ENCODE results near the gene PKLR. TPM values are rescaled to one million over a fixed set of nuclear protein-coding genes. Genes with fewer than 3 reads are reported as not detected.
"Not testable (repeated sequence)": the region's sequence is repeated elsewhere in the genome, so short reads cannot be mapped to it uniquely, and the experiment has no call there.

The PKLR gene
- total RNA-seq, 2 experiments from 2014 or later = not detected

GRCh38 chr1:155307247-155307740 lies 6.1 kb upstream of the PKLR start:
- peak overlapping the region; percentile 99 for H3K27ac Mint-ChIP-seq
- H3K4me1 Mint-ChIP-seq = peaks cover 20% of the 10 kb centered on the region
- DNase-seq (no peak), ATAC-seq (ENCODE audit: low read depth) (no peak)
- no peaks in the 10 kb centered on the region for H3K9me3 Mint-ChIP-seq
- peaks cover 15% of the 10 kb centered on the region for H3K36me3 Mint-ChIP-seq
- H3K4me3 Mint-ChIP-seq = peak overlapping the region; percentile 33
- peaks cover 2% of the 10 kb centered on the region for H3K27me3 Mint-ChIP-seq
- POLR2A ChIA-PET = interaction anchor here (0.6 to 1.5 kb wide), 4 partner anchors 15 to 80 kb away, joined by 3 to 22 read pairs (median 3); partner anchors contain the start of gene RUSC1

DNA sequence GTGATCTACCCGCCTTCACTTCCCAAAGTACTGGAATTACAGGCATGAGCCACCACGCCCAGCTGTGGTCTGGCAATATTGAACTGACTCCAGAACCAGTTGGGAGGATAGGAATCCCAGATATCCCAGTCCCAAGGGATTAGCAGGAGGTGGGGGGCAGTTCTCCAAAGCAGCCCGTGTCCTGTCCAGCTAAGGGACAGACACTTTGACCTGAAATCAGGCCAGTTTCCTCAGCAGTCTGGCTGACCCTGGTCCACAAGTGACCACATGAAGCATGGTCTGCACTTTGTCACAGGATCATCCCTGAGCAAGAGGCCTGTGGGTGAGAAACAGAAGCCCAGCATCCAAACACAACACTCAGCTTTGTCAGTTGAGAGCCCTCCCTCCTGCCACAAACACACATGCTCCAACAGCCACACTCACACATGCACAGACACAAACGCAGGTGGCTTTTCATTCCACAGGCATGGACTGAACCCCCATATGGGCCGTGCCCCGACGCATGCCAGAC lies 4.7 kb upstream of the PKLR start:
- peaks cover 2% of the 10 kb centered on the region for H3K27me3 Mint-ChIP-seq
- peaks cover 4% of the 10 kb centered on the region for H3K36me3 Mint-ChIP-seq
- DNase-seq (no peak), ATAC-seq (ENCODE audit: low read depth) (no peak)
- peaks cover 9% of the 10 kb centered on the region for H3K4me1 Mint-ChIP-seq
- no peak overlapping the region for H3K4me3 Mint-ChIP-seq
- H3K9me3 Mint-ChIP-seq = no peaks in the 10 kb centered on the region
- POLR2A ChIA-PET = interaction anchor here (1.1 kb wide), 1 partner anchor 33 kb away, joined by 3 read pairs; the partner anchor contains the start of gene CLK2
- peak overlapping the region; percentile 48 for H3K27ac Mint-ChIP-seq

- DNase-seq (no peak), ATAC-seq (ENCODE audit: low read depth) (no peak)
- Mint-ChIP-seq H3K4me3 (no peak overlapping the region), H3K9me3 (no peaks in the 10 kb centered on the region), H3K27me3 (peaks cover 2% of the 10 kb centered on the region), H3K27ac (no peak overlapping the region), H3K36me3 (no peaks in the 10 kb centered on the region), H3K4me1 (peaks cover 1% of the 10 kb centered on the region)
- POLR2A ChIA-PET = no interaction called here
These were observed 3.4 kb upstream of the PKLR start for GRCh38 chr1:155304558-155305063.

DNA sequence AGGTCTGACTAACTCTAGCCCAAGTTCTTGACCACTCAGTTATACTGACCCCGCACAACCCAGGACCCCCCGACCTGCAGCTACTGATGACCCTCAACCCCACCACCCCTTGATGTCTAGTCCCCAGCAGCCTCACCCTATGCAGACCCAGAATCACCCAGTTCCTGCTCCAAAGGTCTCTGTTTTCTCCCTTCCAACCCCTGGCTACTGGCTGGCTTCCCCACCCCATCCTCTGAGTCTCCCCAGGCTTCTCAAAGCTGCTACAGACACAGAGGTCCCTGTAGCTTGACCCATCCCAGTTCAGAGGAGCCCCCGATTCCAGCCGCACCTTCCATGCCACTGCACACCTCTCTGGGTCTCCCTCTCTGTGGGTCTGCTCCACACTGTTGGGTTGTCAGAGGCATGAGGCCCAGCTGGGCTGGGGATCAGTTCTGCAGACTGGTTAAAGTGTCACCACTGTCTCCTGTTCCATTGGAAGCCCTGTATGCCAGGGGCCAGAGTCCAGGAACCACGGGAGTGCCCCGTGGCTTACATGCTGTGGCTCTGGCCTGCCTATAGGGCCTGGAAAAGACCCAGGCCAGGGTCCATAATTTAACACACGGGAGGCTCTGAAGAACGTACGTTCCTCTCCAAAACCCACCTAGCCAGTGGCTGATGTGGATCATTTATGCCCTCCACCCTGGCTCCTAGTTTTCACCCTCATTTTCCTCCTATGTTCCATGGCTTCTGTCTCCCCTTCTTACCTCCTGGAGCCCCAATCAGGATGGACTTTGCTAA lies 497 bp downstream of the PKLR start:
- Mint-ChIP-seq H3K9me3 (no peaks in the 10 kb centered on the region), H3K36me3 (no peaks in the 10 kb centered on the region), H3K4me1 (peaks cover 3% of the 10 kb centered on the region), H3K27me3 (peaks cover 19% of the 10 kb centered on the region), H3K4me3 (no peak overlapping the region), H3K27ac (no peak overlapping the region)
- no peak for ATAC-seq (ENCODE audit: low read depth)
- POLR2A ChIA-PET = no interaction called here
- no peak for DNase-seq

DNA sequence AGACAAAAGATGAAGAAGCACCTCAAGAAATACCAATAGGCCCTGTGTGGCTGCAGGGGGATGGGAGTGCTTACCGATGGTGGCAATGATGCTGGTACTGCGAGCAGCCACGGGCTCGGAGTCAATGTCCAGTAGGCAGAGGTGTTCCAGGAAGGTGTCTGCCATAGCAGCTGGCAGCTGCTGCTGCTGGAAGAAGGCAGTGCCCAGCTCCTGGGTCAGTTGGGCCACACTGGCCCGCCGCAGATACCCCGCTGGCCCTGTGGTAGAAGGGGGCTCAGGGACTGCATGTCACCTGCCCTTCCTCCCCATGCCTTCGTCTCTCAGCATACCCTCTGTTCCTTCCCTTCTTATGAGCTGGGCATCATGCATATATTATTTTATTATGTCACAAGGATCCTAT lies 1.2 kb downstream of the PKLR start:
- ATAC-seq (ENCODE audit: low read depth) = no peak
- Mint-ChIP-seq H3K27me3 (peaks cover 22% of the 10 kb centered on the region), H3K9me3 (no peaks in the 10 kb centered on the region), H3K27ac (no peak overlapping the region), H3K36me3 (no peaks in the 10 kb centered on the region), H3K4me1 (peaks cover 5% of the 10 kb centered on the region), H3K4me3 (no peak overlapping the region)
- DNase-seq = no peak
- POLR2A ChIA-PET = no interaction called here

- ATAC-seq (ENCODE audit: low read depth) (no peak), DNase-seq (no peak)
- no peak overlapping the region for H3K27ac Mint-ChIP-seq
- POLR2A ChIA-PET = interaction anchor here (0.5 kb wide), 1 partner anchor 429 kb away, joined by 4 read pairs; no protein-coding TSS in a partner anchor
- no peak overlapping the region for H3K4me3 Mint-ChIP-seq
- H3K9me3 Mint-ChIP-seq = no peaks in the 10 kb centered on the region
- H3K36me3 Mint-ChIP-seq = peaks cover 2% of the 10 kb centered on the region
- peaks cover 46% of the 10 kb centered on the region for H3K27me3 Mint-ChIP-seq
- peaks cover 12% of the 10 kb centered on the region for H3K4me1 Mint-ChIP-seq
These were observed 3.9 kb downstream of the PKLR start for GRCh38 chr1:155297384-155297783.

GRCh38 chr1:155296661-155297060 lies 4.6 kb downstream of the PKLR start:
- Mint-ChIP-seq H3K4me3 (no peak overlapping the region), H3K9me3 (no peaks in the 10 kb centered on the region), H3K27ac (no peak overlapping the region), H3K4me1 (peaks cover 12% of the 10 kb centered on the region), H3K36me3 (peaks cover 2% of the 10 kb centered on the region), H3K27me3 (peaks cover 51% of the 10 kb centered on the region)
- DNase-seq (no peak), ATAC-seq (ENCODE audit: low read depth) (no peak)
- POLR2A ChIA-PET = no interaction called here

DNA sequence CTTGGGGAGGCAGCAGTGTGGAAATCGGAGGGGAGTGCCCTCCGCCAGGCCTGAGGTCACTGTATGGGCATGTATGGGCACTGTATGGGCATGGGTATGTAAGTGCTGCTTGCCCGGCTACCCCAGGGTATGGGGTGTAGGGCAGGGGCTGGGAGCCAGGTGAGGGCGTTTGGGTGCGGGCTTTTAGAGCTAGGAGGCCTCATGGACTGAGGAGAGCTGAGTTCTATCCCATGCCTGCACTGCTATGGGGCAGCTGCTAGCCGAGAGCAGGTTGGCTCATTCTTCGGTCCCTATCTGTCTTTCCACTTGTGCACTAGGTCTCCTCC lies 5.3 kb downstream of the PKLR start:
- POLR2A ChIA-PET = no interaction called here
- DNase-seq (no peak), ATAC-seq (ENCODE audit: low read depth) (no peak)
- peaks cover 2% of the 10 kb centered on the region for H3K36me3 Mint-ChIP-seq
- peak overlapping the region; percentile 46 for H3K27ac Mint-ChIP-seq
- peaks cover 51% of the 10 kb centered on the region for H3K27me3 Mint-ChIP-seq
- H3K9me3 Mint-ChIP-seq = no peaks in the 10 kb centered on the region
- peaks cover 12% of the 10 kb centered on the region for H3K4me1 Mint-ChIP-seq
- H3K4me3 Mint-ChIP-seq = no peak overlapping the region

- Mint-ChIP-seq H3K9me3 (no peaks in the 10 kb centered on the region), H3K27ac (peak overlapping the region; percentile 46), H3K27me3 (peaks cover 51% of the 10 kb centered on the region), H3K36me3 (peaks cover 2% of the 10 kb centered on the region), H3K4me3 (no peak overlapping the region), H3K4me1 (peaks cover 12% of the 10 kb centered on the region)
- POLR2A ChIA-PET = no interaction called here
- DNase-seq (no peak), ATAC-seq (ENCODE audit: low read depth) (peak; percentile 48)
These were observed 5.9 kb downstream of the PKLR start for GRCh38 chr1:155295183-155295941.

- Mint-ChIP-seq H3K27me3 (peaks cover 54% of the 10 kb centered on the region), H3K27ac (no peak overlapping the region), H3K36me3 (peaks cover 2% of the 10 kb centered on the region), H3K4me3 (peak overlapping the region; percentile 58), H3K4me1 (peaks cover 12% of the 10 kb centered on the region), H3K9me3 (no peaks in the 10 kb centered on the region)
- POLR2A ChIA-PET = no interaction called here
- DNase-seq (no peak), ATAC-seq (ENCODE audit: low read depth) (no peak)
These were observed 6.6 kb downstream of the PKLR start for GRCh38 chr1:155294520-155295182.

- Mint-ChIP-seq H3K9me3 (no peaks in the 10 kb centered on the region), H3K4me3 (no peak overlapping the region), H3K4me1 (peaks cover 12% of the 10 kb centered on the region), H3K27ac (no peak overlapping the region), H3K27me3 (peaks cover 52% of the 10 kb centered on the region), H3K36me3 (peaks cover 2% of the 10 kb centered on the region)
- POLR2A ChIA-PET = no interaction called here
- ATAC-seq (ENCODE audit: low read depth) = no peak
- DNase-seq = no peak
These were observed 8.0 kb downstream of the PKLR start for GRCh38 chr1:155293086-155293749.

- not testable (repeated sequence) for ATAC-seq (ENCODE audit: low read depth); H3K4me3 Mint-ChIP-seq
- peaks cover 40% of the 10 kb centered on the region for H3K27me3 Mint-ChIP-seq
These were observed 10.2 kb downstream of the PKLR start for GRCh38 chr1:155291006-155291405.

More at GRCh38 chr1:155291006-155291405, 10.2 kb downstream of the PKLR start:
- H3K4me1 Mint-ChIP-seq, H3K9me3 Mint-ChIP-seq, DNase-seq, H3K36me3 Mint-ChIP-seq, H3K27ac Mint-ChIP-seq, POLR2A ChIA-PET: not testable (repeated sequence)
